Neural crest cell (in vitro differentiated cells): ENCODE results near the gene COL19A1. TPM values are rescaled to one million over a fixed set of nuclear protein-coding genes. Genes with fewer than 3 reads are reported as not detected.
"Not testable (repeated sequence)": the region's sequence is repeated elsewhere in the genome, so short reads cannot be mapped to it uniquely, and the experiment has no call there.

Experiments used
- DNase-seq: peaks from one replicate; pipeline ENCODE4 v3.0.0; 2021; ENCODE audit warnings: low read depth, mixed read lengths, low spot score
- H3K27ac Mint-ChIP-seq: one replicate; pipeline ENCODE4 v1.8.0; 2021; ENCODE audit warnings: mild to moderate bottlenecking, mixed read lengths; ENCODE audit not compliant: unreplicated experiment
- H3K27me3 Mint-ChIP-seq: 2 replicates; pipeline ENCODE4 v1.8.0; 2021; ENCODE audit warnings: low read depth, mild to moderate bottlenecking, mixed read lengths
- H3K36me3 Mint-ChIP-seq: 2 replicates; pipeline ENCODE4 v1.8.0; 2021; ENCODE audit warnings: low read depth, mild to moderate bottlenecking, mixed read lengths
- H3K4me1 Mint-ChIP-seq: 2 replicates; pipeline ENCODE4 v1.8.0; 2021; ENCODE audit warnings: mixed read lengths
- H3K4me3 Mint-ChIP-seq: one replicate; pipeline ENCODE4 v1.8.0; 2021; ENCODE audit warnings: mild to moderate bottlenecking, mixed read lengths
- H3K9me3 Mint-ChIP-seq: 2 replicates; pipeline ENCODE4 v1.8.0; 2021; ENCODE audit warnings: mixed read lengths
- total RNA-seq: library from RNA; stranded (reverse); gene quantifications from 2 replicates; pipeline ENCODE4 v1.2.1, GENCODE V29; 2021
- TF ChIP-seq, protein P1 (sequence below): fragments of 200-600 bp; sonication (generic); conservative IDR thresholded peaks from 2 replicates; pipeline ENCODE4 v1.5.0; 2021; ENCODE audit warnings: antibody characterized with exemption, mild to moderate bottlenecking

COL19A1 gene
- total RNA-seq, 1 donor from 2014 or later, result 0.09 TPM

DNA sequence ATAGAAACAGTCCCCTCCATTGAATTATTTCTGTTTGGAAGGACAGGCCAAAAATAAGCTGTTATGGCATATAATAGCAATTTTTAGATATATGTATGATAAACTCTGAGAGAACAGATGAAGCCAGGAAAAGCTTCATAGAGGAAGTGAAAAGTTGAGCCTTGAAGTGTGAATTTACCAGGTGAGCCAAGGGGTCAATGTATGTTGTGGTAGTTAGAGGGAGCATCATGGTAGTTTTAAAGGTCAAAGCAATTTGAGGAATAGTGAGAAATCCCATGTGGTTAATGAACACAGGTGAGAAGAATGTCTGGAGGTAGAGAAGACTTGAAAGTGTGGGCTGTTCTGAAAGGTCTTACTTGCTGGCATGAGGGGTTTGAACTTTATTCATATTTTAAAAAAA, 47.0 kb downstream of the COL19A1 start:
- Mint-ChIP-seq H3K27me3 (no peaks in the 10 kb centered on the region), H3K27ac (no peak overlapping the region), H3K9me3 (peaks cover 5% of the 10 kb centered on the region), H3K36me3 (no peaks in the 10 kb centered on the region), H3K4me1 (peaks cover 20% of the 10 kb centered on the region), H3K4me3 (no peak overlapping the region)
- TF ChIP-seq, protein P1, sequence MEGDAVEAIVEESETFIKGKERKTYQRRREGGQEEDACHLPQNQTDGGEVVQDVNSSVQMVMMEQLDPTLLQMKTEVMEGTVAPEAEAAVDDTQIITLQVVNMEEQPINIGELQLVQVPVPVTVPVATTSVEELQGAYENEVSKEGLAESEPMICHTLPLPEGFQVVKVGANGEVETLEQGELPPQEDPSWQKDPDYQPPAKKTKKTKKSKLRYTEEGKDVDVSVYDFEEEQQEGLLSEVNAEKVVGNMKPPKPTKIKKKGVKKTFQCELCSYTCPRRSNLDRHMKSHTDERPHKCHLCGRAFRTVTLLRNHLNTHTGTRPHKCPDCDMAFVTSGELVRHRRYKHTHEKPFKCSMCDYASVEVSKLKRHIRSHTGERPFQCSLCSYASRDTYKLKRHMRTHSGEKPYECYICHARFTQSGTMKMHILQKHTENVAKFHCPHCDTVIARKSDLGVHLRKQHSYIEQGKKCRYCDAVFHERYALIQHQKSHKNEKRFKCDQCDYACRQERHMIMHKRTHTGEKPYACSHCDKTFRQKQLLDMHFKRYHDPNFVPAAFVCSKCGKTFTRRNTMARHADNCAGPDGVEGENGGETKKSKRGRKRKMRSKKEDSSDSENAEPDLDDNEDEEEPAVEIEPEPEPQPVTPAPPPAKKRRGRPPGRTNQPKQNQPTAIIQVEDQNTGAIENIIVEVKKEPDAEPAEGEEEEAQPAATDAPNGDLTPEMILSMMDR, result no peak
- DNase-seq, result no peak

DNA sequence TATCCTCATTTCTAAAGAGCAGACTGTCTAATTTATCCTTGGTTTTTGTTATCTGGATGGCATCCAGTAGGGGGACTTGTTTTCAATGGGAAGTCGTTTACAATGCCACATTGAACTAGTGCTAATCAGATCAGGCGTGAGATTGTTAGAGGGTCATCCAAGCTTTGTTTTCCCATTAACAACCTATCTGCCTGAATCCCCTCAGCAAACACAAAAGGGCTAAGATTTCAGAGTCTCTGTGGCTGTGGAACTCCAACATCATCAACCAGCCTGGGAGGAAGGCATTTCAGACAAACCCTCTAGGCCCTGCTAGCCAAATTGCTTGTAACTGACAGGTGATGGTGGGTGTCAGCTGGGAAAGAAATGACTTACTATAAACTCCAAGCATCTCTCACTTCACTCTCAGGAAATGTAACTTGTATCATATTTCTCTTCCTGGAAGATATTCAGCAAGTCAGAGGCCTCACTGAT, 47.7 kb downstream of the COL19A1 start:
- TF ChIP-seq, protein P1, result peak; percentile 39
- DNase-seq, result no peak
- no peaks in the 10 kb centered on the region for H3K27me3 Mint-ChIP-seq
- peaks cover 5% of the 10 kb centered on the region for H3K9me3 Mint-ChIP-seq
- no peak overlapping the region for H3K27ac Mint-ChIP-seq
- H3K36me3 Mint-ChIP-seq, result no peaks in the 10 kb centered on the region
- no peak overlapping the region for H3K4me3 Mint-ChIP-seq
- peaks cover 20% of the 10 kb centered on the region for H3K4me1 Mint-ChIP-seq

DNA sequence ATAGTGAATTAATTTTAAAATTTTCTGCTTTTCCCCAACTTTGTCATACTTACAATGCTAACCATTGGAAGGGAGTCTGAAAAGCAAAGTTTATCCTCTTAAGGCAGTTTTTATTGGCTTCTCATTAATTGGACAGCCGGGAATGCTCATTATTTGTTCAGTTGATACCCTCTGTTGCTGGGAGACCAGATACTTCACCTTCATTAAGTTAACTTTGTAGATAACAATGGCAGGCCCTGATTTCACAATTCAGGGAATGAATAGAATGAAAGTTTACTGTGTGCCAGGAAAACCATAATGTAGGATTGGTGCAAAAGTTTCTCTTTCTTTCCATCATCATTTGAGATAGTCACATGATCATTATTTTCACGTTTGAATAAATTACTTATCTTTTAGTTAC, 49.0 kb downstream of the COL19A1 start:
- H3K27ac Mint-ChIP-seq, result no peak overlapping the region
- no peaks in the 10 kb centered on the region for H3K36me3 Mint-ChIP-seq
- no peak overlapping the region for H3K4me3 Mint-ChIP-seq
- H3K4me1 Mint-ChIP-seq, result peaks cover 20% of the 10 kb centered on the region
- H3K27me3 Mint-ChIP-seq, result no peaks in the 10 kb centered on the region
- H3K9me3 Mint-ChIP-seq, result peaks cover 5% of the 10 kb centered on the region
- TF ChIP-seq, protein P1, result no peak
- DNase-seq, result no peak

DNA sequence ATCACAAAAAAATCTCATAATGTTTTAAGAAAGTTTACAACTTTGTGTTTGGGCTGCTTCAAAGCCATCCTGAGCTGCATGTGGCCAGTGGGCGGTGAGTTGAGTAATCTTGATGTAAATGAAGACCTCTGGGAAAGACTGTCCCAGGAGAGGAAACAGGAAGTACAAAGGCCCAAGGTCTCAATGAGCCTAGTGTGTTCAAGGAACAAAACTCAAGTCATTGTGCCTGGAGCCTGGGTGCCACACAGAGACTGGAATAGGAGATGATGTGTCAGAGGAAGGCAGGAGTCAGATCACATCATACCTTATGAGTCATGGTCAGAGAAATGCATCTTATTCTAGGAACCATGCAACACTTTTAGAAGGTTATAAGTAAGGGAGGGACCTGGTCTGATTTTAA, 51.5 kb downstream of the COL19A1 start:
- DNase-seq, result no peak
- TF ChIP-seq, protein P1, result no peak
- no peak overlapping the region for H3K4me3 Mint-ChIP-seq
- no peaks in the 10 kb centered on the region for H3K36me3 Mint-ChIP-seq
- peak overlapping the region; percentile 30 for H3K27ac Mint-ChIP-seq
- peaks cover 5% of the 10 kb centered on the region for H3K9me3 Mint-ChIP-seq
- H3K27me3 Mint-ChIP-seq, result no peaks in the 10 kb centered on the region
- H3K4me1 Mint-ChIP-seq, result peaks cover 20% of the 10 kb centered on the region

DNA sequence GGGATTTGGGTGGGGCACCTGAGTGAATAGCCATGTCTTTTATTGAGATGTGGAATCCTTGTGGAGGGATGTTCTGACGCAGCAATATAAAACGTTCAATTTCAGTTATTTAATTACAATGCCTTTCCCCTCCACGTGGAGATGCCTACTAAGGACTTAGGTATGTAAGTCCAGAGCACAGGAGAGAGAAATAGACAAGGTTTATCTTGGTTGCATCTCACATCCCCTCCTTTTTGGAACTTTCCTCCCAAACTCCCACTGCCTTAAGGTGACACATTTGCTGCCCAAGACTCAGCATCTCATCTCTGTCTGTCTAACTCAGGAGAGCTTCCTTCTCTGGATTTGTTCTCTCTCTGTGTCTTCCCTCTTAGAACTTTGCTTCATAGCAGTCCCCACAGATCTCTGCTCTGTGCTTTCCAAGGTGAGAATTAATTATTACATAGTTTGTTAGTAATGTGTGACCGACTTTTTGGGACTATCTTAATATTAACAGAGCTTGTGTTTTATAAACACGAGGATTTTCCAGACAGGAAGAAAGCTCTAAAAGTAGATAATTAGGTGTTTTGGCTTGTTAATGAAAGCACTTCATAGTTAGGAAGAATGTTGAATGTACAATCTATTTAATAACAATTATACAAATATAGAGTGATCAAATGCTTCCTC, 52.6 kb downstream of the COL19A1 start:
- Mint-ChIP-seq H3K36me3 (no peaks in the 10 kb centered on the region), H3K4me1 (peaks cover 12% of the 10 kb centered on the region), H3K9me3 (peaks cover 5% of the 10 kb centered on the region), H3K27ac (no peak overlapping the region), H3K4me3 (no peak overlapping the region), H3K27me3 (no peaks in the 10 kb centered on the region)
- TF ChIP-seq, protein P1, result no peak
- no peak for DNase-seq

DNA sequence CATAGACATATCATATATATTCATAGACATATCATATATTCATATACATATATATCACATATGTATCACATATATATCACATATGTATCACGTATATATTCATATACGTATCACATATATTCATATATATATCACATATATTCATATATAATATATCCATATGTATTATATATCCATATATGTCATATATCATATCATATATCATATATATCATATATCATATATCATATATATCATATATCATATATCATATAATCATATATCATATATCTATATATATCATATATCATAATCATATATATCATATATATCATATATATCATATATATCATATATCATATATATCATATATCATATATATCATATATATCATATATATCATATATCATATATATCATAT, 54.7 kb downstream of the COL19A1 start:
- H3K4me3 Mint-ChIP-seq, DNase-seq, H3K4me1 Mint-ChIP-seq, H3K36me3 Mint-ChIP-seq, H3K27ac Mint-ChIP-seq, H3K27me3 Mint-ChIP-seq, H3K9me3 Mint-ChIP-seq: not testable (repeated sequence)

DNA sequence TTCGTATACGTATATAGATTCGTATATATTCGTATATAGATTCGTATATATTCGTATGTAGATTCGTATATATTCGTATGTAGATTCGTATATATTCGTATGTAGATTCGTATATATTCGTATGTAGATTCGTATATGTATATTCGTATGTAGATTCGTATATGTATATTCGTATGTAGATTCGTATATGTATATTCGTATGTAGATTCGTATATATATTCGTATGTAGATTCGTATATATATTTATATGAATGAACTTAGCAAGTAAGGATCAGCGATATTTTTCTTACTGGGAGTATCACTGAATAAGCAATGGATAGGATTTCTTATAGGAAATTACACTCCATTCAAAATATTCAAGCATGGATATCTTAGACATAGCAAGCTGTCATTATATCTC, 55.3 kb downstream of the COL19A1 start:
- not testable (repeated sequence) for DNase-seq, H3K27ac Mint-ChIP-seq, H3K36me3 Mint-ChIP-seq, H3K4me1 Mint-ChIP-seq, H3K27me3 Mint-ChIP-seq, H3K4me3 Mint-ChIP-seq, H3K9me3 Mint-ChIP-seq
